C4-2B (cell line): Measurements from ENCODE around the gene ASF1A.

Experiments used
- H3K27ac ChIP-seq: fragments of 450-650 bp; 2 replicates; pipeline ENCODE4 v1.5.1; 2017
- CTCF ChIP-seq: fragments of 450-650 bp; conservative IDR thresholded peaks from 2 replicates; pipeline ENCODE4 v1.5.1; 2017; ENCODE audit warnings: mild to moderate bottlenecking
- ZFX ChIP-seq: fragments of 450-650 bp; IDR thresholded peaks from 2 replicates; pipeline ENCODE4 v1.6.1; 2017

ASF1A gene

GRCh38 chr6:118932421-118932820, 38.5 kb downstream of the ASF1A start:
- H3K27ac ChIP-seq: no peak overlapping the region
- TF ChIP-seq ZFX (no peak), CTCF (no peak)

DNA sequence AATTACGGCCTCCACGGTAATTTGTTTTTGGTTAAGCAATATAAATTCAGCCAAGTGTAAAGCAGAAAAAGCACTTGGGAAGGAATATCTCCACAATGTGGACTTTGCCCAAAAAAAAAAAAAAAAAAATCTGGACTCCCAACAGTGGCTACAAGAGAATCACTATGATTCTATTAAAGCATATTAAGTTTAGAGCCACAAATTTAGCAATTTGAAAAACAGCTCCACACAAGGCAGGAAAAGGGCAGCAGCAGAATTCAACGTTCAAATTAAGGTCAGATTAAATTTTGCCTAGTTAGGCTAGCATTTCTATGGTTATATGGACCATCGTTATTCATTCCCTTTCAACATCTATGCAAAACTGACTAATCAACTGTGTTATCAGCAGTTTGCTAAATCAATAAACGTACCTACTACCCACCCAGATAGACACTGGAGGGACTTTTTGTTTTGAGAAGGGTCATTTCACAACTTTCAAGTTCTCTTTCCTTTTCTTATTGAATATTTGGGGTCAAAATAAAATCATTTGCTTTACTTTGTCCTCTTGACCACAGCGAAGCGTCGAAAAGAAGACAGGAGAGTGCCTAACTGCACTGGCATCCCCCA, 40.0 kb downstream of the ASF1A start:
- peak overlapping the region; percentile 91 for H3K27ac ChIP-seq
- TF ChIP-seq CTCF: no peak
- TF ChIP-seq ZFX: no peak

DNA sequence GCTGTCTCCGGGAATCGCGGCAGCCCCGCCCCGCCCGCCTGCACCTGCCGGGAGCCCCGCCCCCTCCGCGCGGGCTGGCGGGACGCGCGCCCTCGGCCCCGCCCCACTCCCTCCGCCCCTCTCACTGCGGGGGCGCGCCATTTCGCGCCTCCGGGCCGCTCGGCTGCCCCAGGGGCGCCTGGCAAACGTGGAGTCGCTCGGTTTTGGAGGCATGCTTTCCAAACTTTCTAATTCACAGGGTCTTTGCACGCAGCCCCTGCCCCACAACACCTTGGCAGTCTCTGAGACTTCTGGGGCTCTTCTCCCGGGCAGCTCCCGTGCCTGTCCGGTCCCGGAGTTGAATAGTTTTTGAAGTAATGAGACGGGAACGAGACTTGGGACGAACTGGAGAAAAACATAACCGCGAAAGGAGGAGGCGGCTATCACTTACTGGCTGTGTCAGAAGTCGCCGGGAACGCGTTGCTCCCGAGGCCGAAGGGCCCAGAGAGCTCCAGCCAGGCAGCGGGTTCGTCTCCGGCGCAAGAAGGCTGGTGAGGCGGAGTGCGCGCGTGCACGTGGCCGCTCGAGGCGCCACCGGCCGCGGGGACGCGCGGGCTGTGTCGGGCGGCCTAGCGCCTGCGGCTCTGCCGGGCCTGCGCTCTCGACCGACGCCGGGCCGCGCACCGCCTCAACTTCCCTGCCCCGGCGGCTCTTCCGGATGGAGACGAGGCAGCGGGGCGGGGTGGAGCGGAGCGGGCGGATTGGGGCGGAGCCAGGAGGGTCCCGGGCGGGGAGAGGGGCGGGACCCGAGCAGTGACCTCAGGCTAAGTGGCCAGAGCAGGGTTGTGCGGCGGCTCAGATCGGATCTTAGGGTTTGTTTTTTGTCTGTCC, 40.7 kb downstream of the ASF1A start, which contains the start of gene MCM9:
Gene MCM9 (minus strand): TSS at position 699 of the 870 bp plus-strand sequence. CDS start 3,436 bp downstream, outside the sequence.
- H3K27ac ChIP-seq: peak within 1 kb of the TSS; percentile 91
- TF ChIP-seq CTCF (no peak), ZFX (peak; percentile 59; the same call in 1 of the 2 replicates)

DNA sequence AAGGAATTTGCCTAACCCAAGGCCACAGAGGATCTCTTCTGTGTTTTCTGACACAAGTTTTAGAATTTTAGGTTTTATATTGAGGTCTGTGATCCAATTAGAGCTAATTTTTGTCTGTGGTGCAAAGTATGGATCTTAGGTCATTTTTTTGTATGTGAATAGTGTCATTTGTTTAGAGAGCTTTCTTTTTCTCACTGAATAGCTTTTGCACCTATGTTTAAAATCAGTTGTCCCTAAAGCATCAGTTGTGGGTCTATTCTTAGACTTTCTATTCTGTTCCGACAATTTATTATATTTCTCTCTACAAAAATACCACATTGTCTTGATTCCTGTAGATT, 41.3 kb downstream of the ASF1A start:
- peak overlapping the region; percentile 91 for H3K27ac ChIP-seq
- TF ChIP-seq CTCF (no peak), ZFX (no peak)

- no peak overlapping the region for H3K27ac ChIP-seq
- no peak for TF ChIP-seq CTCF
- TF ChIP-seq ZFX: no peak
Observed at GRCh38 chr6:118935978-118936703, 42.2 kb downstream of the ASF1A start.

GRCh38 chr6:118939683-118940082, 45.7 kb downstream of the ASF1A start:
- H3K27ac ChIP-seq: no peak overlapping the region
- TF ChIP-seq ZFX: no peak
- no peak for TF ChIP-seq CTCF

GRCh38 chr6:118940770-118941169, 46.8 kb downstream of the ASF1A start:
- TF ChIP-seq CTCF: no peak
- no peak for TF ChIP-seq ZFX

More at GRCh38 chr6:118940770-118941169, 46.8 kb downstream of the ASF1A start:
- H3K27ac ChIP-seq: no peak overlapping the region
